ENCODE results near the gene USP10.

Gene USP10

GRCh38 chr16:84810518-84811273 is 110.9 kb downstream of the USP10 start:
- peak; percentile 30 to 42 for DNase-seq

GRCh38 chr16:84811529-84811928 is 111.7 kb downstream of the USP10 start:
- DNase-seq, result no peak

- no peak for DNase-seq
These were observed 113.5 kb downstream of the USP10 start for GRCh38 chr16:84813141-84813934.

GRCh38 chr16:84815462-84815861 is 115.7 kb downstream of the USP10 start:
- no peak for DNase-seq

DNA sequence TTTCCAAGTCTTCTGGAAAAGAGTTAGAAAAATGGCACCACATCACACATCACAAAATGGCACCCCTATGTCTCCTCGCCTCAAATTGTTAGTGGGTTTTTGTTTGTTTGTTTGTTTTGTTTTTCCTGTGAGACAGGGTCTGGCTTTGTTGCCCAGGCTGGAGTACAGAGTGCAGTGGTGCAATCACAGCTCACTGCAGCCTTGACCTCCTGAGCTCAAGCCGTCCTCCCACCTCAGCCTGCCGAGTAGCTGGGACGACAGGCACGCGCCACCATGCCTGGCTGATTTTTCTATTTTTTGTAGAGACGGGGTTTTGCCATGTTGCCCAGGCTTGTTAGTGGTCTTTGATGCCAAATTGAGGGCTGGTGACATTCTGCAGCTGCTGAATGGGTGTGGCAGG is 116.2 kb downstream of the USP10 start:
- DNase-seq, result no peak

DNA sequence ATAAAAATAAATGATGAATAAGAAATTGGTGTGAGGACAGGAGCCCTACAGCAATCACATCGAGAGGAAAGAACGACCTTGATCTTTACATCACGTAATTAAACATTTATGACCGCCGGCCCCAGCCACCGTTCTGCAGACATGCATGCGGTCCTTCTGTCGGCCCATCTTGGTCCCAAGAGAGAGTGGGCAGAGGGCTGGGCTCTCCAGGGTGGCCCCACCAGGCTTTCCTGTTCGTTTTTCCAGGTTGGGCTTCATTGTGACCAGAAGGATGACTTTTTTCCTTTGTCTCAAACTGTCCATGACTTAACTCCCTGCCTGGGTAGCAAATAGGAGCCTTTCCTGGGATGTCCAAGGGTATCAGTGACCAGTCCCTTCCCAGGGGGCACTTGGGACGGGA is 116.7 kb downstream of the USP10 start:
- DNase-seq, result no peak

- DNase-seq, result no peak
These were observed 117.4 kb downstream of the USP10 start for GRCh38 chr16:84817206-84817605.

GRCh38 chr16:84817613-84818012 is 117.8 kb downstream of the USP10 start:
- DNase-seq, result no peak

DNA sequence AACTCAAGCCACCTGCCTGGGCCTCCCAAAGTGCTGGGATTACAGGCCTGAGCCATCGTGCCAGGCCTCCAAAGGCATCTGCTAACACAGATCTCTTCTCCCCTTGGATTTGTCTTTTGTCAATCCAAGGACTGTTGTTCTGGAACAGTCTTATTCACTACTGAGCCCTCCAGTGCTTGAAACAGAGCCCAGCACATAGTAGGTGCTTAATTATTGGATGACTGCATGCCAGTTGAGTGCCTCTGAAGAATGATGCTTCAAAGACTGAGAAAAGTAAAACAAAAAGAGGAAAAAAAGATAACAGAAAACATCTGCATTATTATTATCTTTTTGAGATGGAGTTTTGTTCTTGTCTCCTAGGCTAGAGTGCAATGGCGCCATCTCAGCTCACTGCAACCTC is 118.3 kb downstream of the USP10 start:
- no peak for DNase-seq

- no peak for DNase-seq
These were observed 119.3 kb downstream of the USP10 start for GRCh38 chr16:84818989-84819643.

DNA sequence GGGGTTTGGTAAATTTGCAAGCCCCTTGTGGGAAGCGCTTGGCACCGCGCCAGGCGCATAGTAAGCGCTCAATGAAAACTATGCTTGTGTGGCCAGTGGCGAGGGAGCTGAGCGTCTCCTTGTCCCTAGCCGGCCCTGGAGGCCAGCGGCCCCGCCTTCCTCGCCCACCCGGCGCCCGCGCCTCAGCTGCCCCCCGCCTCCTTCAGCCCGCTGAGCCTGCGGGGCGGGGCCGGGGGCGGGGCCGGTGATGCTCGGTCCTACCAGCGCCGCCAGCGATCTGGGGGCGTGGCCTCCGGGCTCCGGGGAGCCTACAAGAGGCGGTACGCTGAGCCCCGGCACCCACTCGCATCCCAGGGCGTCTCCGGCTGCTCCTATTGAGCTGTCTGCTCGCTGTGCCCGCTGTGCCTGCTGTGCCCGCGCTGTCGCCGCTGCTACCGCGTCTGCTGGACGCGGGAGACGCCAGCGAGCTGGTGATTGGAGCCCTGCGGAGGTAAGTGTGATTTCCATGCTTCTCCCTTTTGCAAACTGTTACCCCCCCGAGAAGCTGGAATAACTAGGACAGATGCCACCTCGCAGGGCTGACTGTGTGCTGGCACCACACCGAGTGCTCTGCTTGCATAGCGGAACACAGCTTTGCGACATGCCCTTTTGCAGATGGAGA is 120.0 kb downstream of the USP10 start, which contains the start of gene CRISPLD2:
Gene CRISPLD2 (plus strand): TSS at position 342 of the 661 bp plus-strand sequence. CDS start 18,511 bp downstream, outside the sequence.
- DNase-seq, result peak; percentile 86 to 89

- no peak for DNase-seq
These were observed 120.5 kb downstream of the USP10 start for GRCh38 chr16:84820305-84820684.

GRCh38 chr16:84820771-84821170 is 121.0 kb downstream of the USP10 start:
- no peak for DNase-seq

GRCh38 chr16:84821179-84821578 is 121.4 kb downstream of the USP10 start:
- DNase-seq, result no peak

DNA sequence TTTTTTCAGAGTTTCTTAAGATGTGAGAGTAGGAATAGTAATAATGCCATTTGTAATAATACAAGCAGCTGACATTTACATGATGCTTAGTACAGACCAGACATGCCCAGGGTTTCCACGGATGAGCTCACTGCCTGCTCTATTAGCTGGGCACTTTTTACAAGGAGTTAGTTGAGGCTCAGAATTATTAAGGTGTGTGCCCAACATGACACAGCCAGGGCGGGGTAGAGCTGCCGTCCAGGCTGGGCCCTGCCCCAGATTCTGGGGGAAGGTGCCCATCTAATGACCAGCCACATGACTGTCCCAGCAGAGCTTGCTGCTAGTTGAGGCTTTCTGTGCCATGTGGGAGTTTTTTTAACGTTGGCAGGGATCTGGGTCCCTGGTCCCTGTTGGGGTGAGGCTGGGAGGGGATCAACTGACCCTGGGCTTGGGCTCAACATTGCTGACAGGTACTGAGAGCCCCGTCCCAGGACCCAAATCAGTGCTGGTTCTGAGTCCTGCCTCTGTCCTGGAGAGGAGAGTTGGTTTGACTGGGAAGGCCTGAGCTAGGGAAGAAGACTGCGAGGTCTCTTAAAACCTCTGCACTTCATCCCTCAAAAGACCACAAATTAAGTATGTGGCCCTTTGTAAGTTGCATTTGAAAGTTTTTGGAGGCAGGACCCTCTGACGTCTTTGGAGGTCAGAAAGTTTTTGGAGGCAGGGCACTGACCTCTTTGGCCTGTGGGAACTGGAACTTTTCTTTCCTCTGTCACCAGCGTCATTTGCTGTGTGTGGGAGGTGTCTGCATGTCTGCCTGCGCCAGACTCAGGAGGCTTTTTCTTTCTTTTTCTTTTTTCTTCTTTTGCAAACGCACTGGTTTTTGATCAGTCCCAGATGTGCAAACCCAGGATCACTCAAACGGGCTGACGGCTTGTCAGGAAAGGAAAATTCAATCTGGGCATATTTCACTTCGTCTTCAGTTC is 122.2 kb downstream of the USP10 start:
- no peak for DNase-seq

DNA sequence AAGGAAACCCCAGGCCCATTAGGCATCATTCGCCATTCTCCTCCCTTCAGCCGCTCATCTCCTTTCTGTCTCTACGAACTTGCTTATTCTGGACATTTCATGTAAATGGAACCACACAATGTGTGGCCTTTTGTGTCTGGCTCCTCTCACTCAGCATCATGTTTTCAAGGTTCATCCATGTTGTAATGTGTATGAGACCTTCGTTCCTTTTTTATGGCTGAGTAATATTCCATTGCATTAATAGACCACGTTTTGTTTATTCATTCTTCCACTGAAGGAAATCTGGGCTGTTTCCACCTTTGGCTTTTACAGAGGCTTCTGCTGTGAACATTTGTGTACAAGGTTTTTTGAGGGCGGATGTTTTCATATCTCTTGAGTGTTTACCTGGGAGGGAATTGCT is 123.2 kb downstream of the USP10 start:
- DNase-seq, result no peak

DNA sequence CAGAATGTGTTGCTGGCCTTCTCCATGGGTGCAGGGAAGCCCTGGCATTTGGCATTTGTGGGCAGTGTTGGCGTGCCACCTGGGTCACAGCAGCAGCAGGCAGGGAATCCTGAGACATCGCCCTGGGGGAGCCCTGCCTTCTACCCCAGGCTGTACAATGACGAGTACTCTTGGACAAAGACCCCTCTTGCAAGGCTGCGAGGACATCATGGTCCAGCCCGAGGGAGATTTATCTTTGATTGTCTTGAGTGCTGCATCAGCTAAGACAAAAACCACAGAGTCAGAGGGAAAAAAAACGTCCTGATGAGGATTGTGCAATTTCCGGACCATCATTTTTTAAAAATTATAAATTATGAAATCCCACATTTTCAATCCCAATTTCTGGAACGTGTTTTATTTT is 123.7 kb downstream of the USP10 start:
- no peak for DNase-seq

- DNase-seq, result no peak
These were observed 124.1 kb downstream of the USP10 start for GRCh38 chr16:84823926-84824325.

DNA sequence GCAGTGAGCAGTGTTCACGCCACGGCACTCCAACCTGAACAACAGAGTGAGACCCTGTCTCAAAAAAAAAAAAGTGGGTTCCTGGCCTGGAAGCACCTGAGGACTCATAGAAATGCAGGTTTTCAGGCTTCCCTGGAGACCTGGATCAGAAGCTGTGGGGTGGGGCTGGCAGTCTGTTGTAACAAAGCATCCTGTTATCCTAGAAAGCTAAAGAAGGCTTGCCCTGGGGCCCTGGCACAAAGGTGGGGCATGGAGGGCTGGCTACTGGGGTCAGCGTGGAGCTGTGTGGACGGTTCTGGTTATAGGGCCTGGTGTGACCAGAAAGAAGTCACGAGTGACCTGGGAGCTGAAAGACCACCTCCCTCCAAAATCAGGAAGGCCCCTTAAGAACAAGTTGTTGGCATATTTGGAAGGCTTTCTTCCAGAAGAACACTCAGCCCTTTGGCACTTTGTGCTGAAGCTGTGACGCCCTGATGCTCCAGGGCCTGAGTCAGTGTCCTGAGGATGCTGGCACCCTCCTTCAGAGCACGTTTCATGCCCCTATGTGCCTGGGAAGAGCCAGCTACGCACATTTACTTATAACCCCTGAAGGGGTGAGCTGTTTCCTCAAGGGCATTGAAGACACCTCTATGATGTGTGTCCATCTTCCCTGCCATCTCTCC is 126.2 kb downstream of the USP10 start:
- DNase-seq, result no peak

DNA sequence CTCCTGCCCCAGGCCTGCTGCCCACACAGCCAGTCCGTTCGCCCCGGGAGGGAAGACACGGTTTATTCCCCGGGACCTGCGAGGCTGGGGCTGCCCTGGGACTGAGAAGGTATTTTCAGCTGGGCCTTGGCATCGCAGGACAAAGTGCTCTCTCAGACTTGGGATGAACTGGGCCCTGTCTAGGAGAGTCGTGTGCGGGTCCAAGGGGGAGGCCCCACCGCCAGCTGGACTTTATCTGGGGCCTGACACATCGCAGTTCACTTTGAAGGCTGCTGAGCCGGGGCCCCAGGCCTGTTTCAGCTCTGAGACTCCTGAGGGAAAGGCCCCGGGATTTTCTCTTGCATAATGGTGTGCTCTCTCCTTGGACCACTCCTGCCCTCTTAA is 126.8 kb downstream of the USP10 start:
- no peak for DNase-seq

GRCh38 chr16:84827131-84827574 is 127.4 kb downstream of the USP10 start:
- DNase-seq, result peak in 1 of 2 donors; percentile 19

All from CD4-positive, alpha-beta T cell treated with Interleukin-4 for 1 hour (primary cell).